Measurements from ENCODE around the gene DLGAP1.
A peak's percentile ranks its signal among the peaks of the same experiment; 100 is the strongest.

Gene DLGAP1

DNA sequence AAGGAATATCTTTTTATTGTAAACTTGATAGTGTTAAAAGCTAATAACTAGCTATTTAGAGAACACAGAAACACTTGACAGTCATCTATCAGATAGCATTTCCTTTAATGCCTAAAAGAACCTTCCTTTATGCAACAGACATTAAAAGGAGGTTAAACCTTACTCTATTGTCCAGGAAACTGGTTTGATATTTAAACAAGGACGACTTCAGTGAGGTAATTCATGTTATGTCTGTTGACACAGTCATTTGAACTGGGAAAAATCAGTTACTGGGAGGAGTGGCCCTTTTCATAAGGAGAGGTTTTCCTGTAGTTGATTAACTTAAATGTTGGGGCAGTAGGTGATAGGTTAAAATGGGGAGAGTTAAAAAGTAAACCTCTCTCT, 998.4 kb downstream of the DLGAP1 start:
- TF ChIP-seq, protein P1, sequence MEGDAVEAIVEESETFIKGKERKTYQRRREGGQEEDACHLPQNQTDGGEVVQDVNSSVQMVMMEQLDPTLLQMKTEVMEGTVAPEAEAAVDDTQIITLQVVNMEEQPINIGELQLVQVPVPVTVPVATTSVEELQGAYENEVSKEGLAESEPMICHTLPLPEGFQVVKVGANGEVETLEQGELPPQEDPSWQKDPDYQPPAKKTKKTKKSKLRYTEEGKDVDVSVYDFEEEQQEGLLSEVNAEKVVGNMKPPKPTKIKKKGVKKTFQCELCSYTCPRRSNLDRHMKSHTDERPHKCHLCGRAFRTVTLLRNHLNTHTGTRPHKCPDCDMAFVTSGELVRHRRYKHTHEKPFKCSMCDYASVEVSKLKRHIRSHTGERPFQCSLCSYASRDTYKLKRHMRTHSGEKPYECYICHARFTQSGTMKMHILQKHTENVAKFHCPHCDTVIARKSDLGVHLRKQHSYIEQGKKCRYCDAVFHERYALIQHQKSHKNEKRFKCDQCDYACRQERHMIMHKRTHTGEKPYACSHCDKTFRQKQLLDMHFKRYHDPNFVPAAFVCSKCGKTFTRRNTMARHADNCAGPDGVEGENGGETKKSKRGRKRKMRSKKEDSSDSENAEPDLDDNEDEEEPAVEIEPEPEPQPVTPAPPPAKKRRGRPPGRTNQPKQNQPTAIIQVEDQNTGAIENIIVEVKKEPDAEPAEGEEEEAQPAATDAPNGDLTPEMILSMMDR (IDR thresholded peaks at IDR 0.05; ENCODE audit: borderline replicate concordance, insufficient read depth, low read depth, low read length) = no peak
- H3K4me3 ChIP-seq (ENCODE audit: low read depth, low read length) = no peak overlapping the region

DNA sequence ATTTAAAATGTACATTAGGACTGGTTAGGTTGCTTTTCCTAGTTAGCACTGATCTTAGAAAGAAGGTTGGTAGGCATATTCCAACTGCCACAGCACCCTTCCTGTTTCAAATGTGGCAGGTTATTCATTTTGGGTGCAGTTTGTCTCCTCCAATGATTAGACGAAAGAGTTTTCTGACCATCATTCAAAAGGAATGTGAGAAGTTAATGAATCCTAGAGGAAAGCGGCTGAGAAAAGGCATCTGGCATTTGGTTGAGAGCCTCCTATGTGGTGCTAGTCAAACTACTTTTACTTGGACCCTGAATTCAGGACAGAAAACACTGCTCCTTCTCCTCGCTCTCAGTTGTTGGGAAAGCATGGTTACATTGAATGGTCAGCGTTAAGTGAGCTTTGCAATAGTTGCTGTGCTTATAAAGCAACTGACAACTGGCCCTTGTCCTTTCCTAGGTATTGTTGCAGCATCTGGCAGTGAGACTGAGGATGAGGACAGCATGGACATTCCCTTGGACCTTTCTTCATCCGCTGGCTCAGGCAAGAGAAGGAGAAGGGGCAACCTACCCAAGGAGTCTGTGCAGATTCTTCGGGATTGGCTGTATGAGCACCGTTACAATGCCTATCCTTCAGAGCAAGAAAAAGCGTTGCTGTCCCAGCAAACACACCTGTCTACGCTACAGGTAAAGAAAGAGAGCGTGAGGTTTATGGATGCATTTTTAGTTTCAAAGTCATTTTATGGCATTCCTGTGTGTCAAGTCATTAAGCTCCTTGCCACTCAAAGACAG, 999.0 kb downstream of the DLGAP1 start:
- TF ChIP-seq, protein P1 (IDR thresholded peaks at IDR 0.05; ENCODE audit: borderline replicate concordance, insufficient read depth, low read depth, low read length) = no peak
- H3K4me3 ChIP-seq (ENCODE audit: low read depth, low read length) = no peak overlapping the region

DNA sequence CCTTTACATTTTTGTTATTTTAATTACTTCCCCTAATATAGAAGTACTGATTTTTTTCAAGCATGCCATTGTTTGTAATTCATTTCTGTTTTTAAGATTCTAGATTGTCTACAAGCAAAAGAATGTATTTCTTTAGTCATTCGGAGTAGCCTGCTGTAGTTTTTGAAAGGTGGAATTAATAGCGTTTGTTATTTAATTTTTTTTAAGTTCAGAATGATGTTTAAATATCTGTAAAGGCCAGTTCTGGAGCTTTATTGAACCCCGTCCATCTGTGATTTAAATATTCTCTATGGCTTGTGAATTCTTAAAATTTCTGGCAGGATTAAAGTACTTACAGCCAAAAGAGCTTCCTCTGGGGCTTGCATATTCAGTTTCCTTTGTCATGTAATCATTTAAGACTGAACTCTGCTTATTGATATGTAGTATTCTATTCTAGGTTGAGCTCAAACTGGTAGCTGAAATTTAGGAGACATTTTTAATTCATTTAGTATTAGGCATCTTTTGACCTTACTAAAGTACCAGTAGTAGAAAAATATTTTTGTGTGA, 999.9 kb downstream of the DLGAP1 start:
- no peak overlapping the region for H3K4me3 ChIP-seq (ENCODE audit: low read depth, low read length)
- TF ChIP-seq, protein P1 (IDR thresholded peaks at IDR 0.05; ENCODE audit: borderline replicate concordance, insufficient read depth, low read depth, low read length) = no peak

DNA sequence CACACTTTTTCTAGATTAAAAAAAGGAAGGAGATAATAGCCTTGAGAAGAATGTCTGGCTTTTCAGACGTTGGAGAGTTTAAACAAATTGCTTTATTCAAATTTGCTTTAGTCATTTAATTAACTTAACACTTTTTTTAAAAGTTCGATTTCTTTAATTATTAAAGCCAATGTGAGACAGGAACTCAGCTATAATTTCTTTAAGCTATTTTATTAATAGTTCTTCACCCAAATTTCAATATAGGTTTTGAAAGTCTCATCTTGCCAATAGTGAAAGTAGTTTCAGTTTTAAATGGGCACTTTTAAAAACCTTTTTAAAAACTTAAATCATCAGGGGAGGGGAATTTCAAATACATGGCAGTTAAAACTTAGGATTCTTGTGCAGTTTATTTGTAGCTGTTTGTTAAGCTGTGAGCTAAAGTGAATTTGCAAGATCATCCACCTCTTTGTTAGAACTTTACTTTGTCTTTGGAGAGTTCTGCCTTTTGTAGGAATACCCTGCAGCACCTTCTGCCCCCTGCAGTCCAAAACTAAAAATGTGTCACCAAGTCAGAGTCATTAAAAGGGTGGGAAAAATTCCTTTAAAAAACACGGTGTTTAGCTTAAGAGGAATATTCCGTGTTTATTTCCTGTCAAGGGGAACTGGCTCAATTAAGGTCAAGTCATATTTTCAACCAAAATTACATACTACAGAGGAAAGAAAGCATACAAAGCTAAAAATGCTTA, 1000.6 kb downstream of the DLGAP1 start:
- no peak overlapping the region for H3K4me3 ChIP-seq (ENCODE audit: low read depth, low read length)
- TF ChIP-seq, protein P1 (IDR thresholded peaks at IDR 0.05; ENCODE audit: borderline replicate concordance, insufficient read depth, low read depth, low read length) = peak; percentile 61

DNA sequence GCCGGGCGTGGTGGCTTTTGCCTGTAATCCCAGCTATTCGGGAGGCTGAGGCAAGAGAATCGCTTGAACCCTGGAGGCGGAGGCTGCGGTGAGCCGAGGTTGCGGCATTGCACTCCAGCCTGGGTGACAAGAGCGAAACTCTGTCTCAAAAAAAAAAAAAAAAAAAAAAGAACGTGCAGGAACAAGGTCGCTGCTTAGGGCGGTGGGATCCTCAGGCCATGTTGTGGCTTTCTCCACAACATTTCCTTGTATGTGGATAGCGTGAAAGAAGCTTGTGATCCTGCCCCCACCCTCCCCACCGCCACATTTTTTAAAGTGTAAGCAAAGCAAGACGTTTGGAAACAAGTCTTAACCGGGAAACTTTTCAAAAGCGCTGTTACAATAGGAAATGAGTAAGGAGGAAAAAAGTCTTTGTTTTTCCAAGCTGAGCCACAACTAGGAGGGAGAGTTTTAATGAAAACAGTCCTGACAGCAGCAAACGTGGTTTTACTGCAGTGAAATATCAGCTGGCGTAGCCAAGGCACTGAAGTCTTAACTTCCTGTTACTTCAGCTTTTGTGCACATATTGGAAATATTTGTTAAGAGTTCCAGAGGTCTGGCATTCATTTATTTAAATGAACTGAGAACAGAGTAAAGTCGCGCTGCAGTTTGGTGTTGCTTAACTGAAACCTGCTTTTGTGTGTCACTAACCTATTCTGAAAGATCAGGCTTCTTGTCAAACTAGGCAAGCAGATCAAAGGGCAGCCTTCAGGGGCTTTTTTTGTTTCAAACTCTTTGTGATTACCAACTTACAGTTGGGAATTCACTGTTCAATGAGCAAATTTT, 1001.4 kb downstream of the DLGAP1 start:
- no peak overlapping the region for H3K4me3 ChIP-seq (ENCODE audit: low read depth, low read length)
- TF ChIP-seq, protein P1 (IDR thresholded peaks at IDR 0.05; ENCODE audit: borderline replicate concordance, insufficient read depth, low read depth, low read length) = no peak

DNA sequence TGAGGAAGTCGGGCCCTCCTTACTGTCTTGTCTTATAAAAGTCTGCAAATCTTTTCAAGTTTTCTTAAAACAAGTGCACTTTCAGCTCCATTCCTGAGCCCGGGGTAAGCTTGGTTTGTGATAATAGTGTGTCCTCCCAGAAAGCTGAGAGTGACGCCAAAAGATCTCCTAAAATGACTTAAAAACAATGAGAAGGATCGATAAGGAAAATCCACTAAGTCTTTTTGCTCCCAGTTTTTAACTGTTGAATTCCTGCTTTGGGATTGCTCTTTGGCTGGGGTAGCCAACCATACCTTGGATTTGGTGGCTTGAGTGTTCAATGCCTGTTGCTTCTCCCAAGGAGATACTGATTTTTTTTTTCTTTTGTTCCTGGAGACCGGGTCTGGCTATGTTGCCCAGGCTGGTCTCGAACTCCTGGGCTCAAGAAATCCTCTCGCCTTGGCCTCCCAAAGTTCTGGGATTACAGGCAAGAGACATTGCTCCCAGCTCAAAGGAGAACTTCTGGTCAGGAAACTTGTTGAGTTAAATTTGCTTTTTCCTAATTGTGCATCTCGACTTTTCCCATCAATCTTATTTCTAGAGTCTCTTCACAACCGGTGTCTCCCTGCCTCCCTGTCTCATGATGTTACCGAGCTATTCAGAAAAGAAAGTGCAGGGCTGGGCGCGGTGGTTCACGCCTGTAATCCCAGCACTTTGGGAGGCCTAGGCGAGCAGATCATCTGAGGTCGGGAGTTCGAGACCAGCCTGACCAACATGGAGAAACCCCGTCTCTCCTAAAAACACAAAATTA, 1002.2 kb downstream of the DLGAP1 start:
- TF ChIP-seq, protein P1 (IDR thresholded peaks at IDR 0.05; ENCODE audit: borderline replicate concordance, insufficient read depth, low read depth, low read length) = no peak
- H3K4me3 ChIP-seq (ENCODE audit: low read depth, low read length) = no peak overlapping the region

All from GM12875 (cell line).